MCF 10A (cell line): ENCODE results near the gene SEPTIN11. TPM values are rescaled to one million over a fixed set of nuclear protein-coding genes. Genes with fewer than 3 reads are reported as not detected.

ENCODE experiments used
- BruUV-seq: library from RNA; stranded (reverse); fragments of 400-500 nt; replicated peaks from 2 replicates; lab custom pipeline; 2021; lab: Mats Ljungman, UMichigan
- CTCF ChIA-PET: fragments of 300-600 bp; sonication (Branson Sonifier 250); formaldehyde crosslinking; extraction: SDS; loops from one replicate; lab custom pipeline; 2021; ENCODE audit warnings: antibody characterized with exemption, inconsistent platforms; lab: Yijun Ruan, JAX
- POLR2A ChIA-PET: fragments of 300-600, 350-650 bp; sonication (Branson Sonifier 250); formaldehyde crosslinking; extraction: SDS; loops from one replicate; lab custom pipeline; 2020; ENCODE audit warnings: antibody characterized with exemption, inconsistent platforms; lab: Yijun Ruan, JAX
- DNase-seq: peaks from one replicate; pipeline ENCODE4 v3.0.0-alpha.2; 2018; ENCODE audit not compliant: unreplicated experiment
- H3K27ac Mint-ChIP-seq: one replicate; pipeline ENCODE4 v1.8.0; 2022; ENCODE audit warnings: mild to moderate bottlenecking, low read depth, mixed read lengths; ENCODE audit not compliant: unreplicated experiment
- H3K27me3 Mint-ChIP-seq: one replicate; pipeline ENCODE4 v1.8.0; 2022; ENCODE audit warnings: mixed read lengths; ENCODE audit not compliant: insufficient read depth, unreplicated experiment
- H3K36me3 Mint-ChIP-seq: one replicate; pipeline ENCODE4 v1.8.0; 2022; ENCODE audit warnings: mild to moderate bottlenecking, moderate library complexity, mixed read lengths; ENCODE audit not compliant: insufficient read depth, unreplicated experiment
- H3K4me1 Mint-ChIP-seq: one replicate; pipeline ENCODE4 v1.8.0; 2022; ENCODE audit warnings: mixed read lengths; ENCODE audit not compliant: insufficient read depth, unreplicated experiment
- H3K4me3 Mint-ChIP-seq: one replicate; pipeline ENCODE4 v1.8.0; 2022; ENCODE audit warnings: mild to moderate bottlenecking, moderate library complexity, mixed read lengths; ENCODE audit not compliant: unreplicated experiment
- H3K9me3 Mint-ChIP-seq: one replicate; pipeline ENCODE4 v1.8.0; 2022; ENCODE audit warnings: mixed read lengths; ENCODE audit not compliant: unreplicated experiment
- intact Hi-C: fragments of 100-400 bp; cut with micrococcal nuclease; formaldehyde crosslinking; loops from 2 replicates; pipeline ENCODE4 v1.14.1; 2022
- total RNA-seq: library from RNA; stranded (reverse); gene quantifications from 2 replicates; pipeline ENCODE4 v1.2.3, GENCODE V29; 2022
- TF ChIP-seq, protein P1 (sequence below): fragments of 200-600 bp; IDR thresholded peaks from one replicate; pipeline ENCODE4 v1.8.0; 2022; ENCODE audit warnings: antibody characterized with exemption, mild to moderate bottlenecking; ENCODE audit not compliant: unreplicated experiment

Gene SEPTIN11
- total RNA-seq, 1 experiment from 2014 or later, result 82.7 TPM

DNA sequence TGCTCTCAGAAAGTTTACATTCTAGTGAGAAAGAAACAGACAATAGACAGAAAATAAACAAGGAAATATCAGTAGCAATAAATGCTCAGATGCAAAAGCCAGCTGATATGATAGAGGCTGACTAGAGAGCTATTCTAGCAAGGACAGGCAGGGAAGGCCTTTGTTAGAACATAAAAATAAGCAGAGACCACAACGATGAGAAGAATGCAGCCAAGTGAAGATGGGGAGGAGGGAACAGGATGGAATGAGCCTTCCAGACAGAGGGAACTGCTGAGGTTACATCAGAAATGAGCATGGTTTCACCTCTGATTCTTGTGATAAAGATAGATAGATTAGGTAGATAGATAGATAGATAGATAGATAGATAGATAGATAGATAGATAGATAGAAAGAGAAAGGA is 44.0 kb upstream of the SEPTIN11 start:
- ChIA-PET POLR2A (interaction anchor here (0.6 kb wide), 1 partner anchor 1707 kb away, joined by 3 read pairs; no protein-coding TSS in a partner anchor), CTCF (no interaction called here)
- BruUV-seq, result no TSS peak
- DNase-seq, result no peak
- H3K36me3 Mint-ChIP-seq, result no peaks in the 10 kb centered on the region
- no peaks in the 10 kb centered on the region for H3K9me3 Mint-ChIP-seq
- no peak overlapping the region for H3K4me3 Mint-ChIP-seq
- no peaks in the 10 kb centered on the region for H3K27me3 Mint-ChIP-seq
- TF ChIP-seq, protein P1, sequence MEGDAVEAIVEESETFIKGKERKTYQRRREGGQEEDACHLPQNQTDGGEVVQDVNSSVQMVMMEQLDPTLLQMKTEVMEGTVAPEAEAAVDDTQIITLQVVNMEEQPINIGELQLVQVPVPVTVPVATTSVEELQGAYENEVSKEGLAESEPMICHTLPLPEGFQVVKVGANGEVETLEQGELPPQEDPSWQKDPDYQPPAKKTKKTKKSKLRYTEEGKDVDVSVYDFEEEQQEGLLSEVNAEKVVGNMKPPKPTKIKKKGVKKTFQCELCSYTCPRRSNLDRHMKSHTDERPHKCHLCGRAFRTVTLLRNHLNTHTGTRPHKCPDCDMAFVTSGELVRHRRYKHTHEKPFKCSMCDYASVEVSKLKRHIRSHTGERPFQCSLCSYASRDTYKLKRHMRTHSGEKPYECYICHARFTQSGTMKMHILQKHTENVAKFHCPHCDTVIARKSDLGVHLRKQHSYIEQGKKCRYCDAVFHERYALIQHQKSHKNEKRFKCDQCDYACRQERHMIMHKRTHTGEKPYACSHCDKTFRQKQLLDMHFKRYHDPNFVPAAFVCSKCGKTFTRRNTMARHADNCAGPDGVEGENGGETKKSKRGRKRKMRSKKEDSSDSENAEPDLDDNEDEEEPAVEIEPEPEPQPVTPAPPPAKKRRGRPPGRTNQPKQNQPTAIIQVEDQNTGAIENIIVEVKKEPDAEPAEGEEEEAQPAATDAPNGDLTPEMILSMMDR, result no peak
- no peaks in the 10 kb centered on the region for H3K4me1 Mint-ChIP-seq
- intact Hi-C loops, result no loop called here
- no peak overlapping the region for H3K27ac Mint-ChIP-seq

DNA sequence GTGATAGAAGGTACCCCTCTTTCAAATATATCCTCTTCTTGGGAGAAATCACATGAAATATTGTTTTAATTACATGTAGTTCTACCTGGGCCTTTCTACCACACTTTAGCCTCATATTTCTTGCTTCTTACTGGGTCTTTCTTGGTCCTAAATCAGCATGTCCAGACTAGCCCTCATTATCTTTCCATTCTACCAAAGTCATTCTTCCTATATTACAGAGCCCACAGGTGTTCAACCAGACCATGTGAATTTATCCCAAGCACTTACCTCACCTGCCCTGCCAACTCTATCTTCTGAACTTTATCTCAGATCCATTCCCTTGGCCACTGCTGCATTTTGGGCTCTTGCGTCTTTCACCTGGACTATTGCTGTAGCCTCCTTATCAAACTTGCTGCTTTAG is 39.8 kb upstream of the SEPTIN11 start:
- Mint-ChIP-seq H3K4me3 (no peak overlapping the region), H3K27ac (no peak overlapping the region), H3K4me1 (no peaks in the 10 kb centered on the region), H3K36me3 (no peaks in the 10 kb centered on the region), H3K9me3 (no peaks in the 10 kb centered on the region), H3K27me3 (no peaks in the 10 kb centered on the region)
- BruUV-seq, result no TSS peak
- POLR2A ChIA-PET, result interaction anchor here (1.4 kb wide), 1 partner anchor 11 kb away, joined by 4 read pairs; no protein-coding TSS in a partner anchor
- DNase-seq, result no peak
- CTCF ChIA-PET, result no interaction called here
- TF ChIP-seq, protein P1, result no peak
- intact Hi-C loops, result no loop called here

DNA sequence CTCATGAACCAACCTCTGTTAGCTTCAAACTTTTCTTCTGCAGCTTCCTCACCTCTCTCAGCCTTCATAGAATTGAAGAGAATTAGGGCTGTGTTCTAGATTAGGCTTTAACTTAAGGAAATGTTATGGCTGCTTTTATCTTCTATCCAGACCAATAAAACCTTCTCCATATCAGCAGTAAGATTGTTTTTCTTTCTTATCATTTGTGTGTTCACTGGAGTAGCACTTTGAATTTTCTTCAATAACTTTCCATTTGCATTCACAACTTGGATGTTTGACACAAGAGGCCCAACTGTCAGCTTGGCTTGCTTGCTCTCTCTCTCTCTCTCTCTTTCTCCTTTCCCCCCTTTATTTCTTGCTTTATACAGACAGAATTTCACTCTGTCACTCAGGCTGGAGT is 28.8 kb upstream of the SEPTIN11 start:
- H3K27ac Mint-ChIP-seq, result no peak overlapping the region
- no TSS peak for BruUV-seq
- no peaks in the 10 kb centered on the region for H3K4me1 Mint-ChIP-seq
- DNase-seq, result no peak
- TF ChIP-seq, protein P1, result no peak
- H3K36me3 Mint-ChIP-seq, result no peaks in the 10 kb centered on the region
- ChIA-PET CTCF (interaction anchor here (0.7 to 1.2 kb wide), 2 partner anchors 18 to 121 kb away, joined by 3 to 4 read pairs; no protein-coding TSS in a partner anchor), POLR2A (interaction anchor here (0.9 kb wide), 1 partner anchor 10 kb away, joined by 4 read pairs; no protein-coding TSS in a partner anchor)
- H3K9me3 Mint-ChIP-seq, result no peaks in the 10 kb centered on the region
- intact Hi-C loops, result no loop called here
- H3K27me3 Mint-ChIP-seq, result no peaks in the 10 kb centered on the region
- no peak overlapping the region for H3K4me3 Mint-ChIP-seq

- intact Hi-C loops, result no loop called here
Observed at GRCh38 chr4:76923619-76924357, 25.8 kb upstream of the SEPTIN11 start.

More at GRCh38 chr4:76923619-76924357, 25.8 kb upstream of the SEPTIN11 start:
- H3K9me3 Mint-ChIP-seq, result no peaks in the 10 kb centered on the region
- H3K36me3 Mint-ChIP-seq, result no peaks in the 10 kb centered on the region
- no peaks in the 10 kb centered on the region for H3K27me3 Mint-ChIP-seq
- BruUV-seq, result no TSS peak
- CTCF ChIA-PET, result no interaction called here
- TF ChIP-seq, protein P1, result no peak
- POLR2A ChIA-PET, result no interaction called here
- H3K4me3 Mint-ChIP-seq, result no peak overlapping the region
- H3K27ac Mint-ChIP-seq, result no peak overlapping the region
- DNase-seq, result no peak
- no peaks in the 10 kb centered on the region for H3K4me1 Mint-ChIP-seq
